GM21576 (cell line): ENCODE measurements around the gene DUSP8.
"Not testable (repeated sequence)": the region's sequence is repeated elsewhere in the genome, so short reads cannot be mapped to it uniquely, and the experiment has no call there.

ENCODE experiments used
- ATAC-seq: cut with Tn5 transposase; IDR thresholded peaks from one replicate; pipeline ENCODE4 v1.9.1; 2021; ENCODE audit warnings: mild to moderate bottlenecking, moderate library complexity; ENCODE audit not compliant: unreplicated experiment

Gene DUSP8

DNA sequence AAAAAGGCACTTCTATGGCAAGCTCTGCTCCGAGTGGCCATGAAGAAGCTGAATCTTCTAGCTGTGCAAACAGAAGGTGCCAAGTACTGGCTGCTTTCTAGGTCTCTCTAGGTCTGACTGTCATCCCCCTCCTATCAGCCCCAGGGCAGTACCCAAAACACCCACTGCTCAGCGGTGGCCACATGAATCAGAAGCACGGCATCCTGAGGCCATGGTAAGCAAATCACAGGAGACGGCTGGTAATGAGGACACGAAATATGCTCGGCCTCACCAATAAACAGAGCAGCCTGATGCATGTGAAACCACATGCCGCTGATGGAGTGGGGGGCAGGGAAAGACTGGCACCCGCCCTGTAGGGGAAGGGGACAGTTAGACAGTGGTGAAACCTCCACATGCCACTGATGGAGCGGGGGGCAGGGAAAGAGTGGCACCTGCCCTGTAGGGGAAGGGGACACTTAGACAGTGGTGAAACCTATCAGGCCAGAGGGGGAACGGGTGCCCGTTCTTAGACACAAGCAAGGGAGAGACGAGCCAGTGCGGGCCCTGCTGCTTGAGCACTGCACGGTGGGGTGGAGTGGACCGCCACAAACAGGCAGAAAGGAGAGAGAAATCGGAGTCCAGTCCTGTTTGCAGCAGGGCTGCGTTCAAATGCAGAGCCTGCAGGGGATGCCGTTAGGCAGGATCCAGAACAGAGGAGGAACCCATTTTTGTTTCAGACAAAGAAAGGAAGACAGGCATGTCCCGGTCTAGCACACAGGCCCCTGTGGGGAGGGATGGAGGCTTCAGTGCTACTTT lies 55.6 kb downstream of the DUSP8 start:
- no peak for ATAC-seq

DNA sequence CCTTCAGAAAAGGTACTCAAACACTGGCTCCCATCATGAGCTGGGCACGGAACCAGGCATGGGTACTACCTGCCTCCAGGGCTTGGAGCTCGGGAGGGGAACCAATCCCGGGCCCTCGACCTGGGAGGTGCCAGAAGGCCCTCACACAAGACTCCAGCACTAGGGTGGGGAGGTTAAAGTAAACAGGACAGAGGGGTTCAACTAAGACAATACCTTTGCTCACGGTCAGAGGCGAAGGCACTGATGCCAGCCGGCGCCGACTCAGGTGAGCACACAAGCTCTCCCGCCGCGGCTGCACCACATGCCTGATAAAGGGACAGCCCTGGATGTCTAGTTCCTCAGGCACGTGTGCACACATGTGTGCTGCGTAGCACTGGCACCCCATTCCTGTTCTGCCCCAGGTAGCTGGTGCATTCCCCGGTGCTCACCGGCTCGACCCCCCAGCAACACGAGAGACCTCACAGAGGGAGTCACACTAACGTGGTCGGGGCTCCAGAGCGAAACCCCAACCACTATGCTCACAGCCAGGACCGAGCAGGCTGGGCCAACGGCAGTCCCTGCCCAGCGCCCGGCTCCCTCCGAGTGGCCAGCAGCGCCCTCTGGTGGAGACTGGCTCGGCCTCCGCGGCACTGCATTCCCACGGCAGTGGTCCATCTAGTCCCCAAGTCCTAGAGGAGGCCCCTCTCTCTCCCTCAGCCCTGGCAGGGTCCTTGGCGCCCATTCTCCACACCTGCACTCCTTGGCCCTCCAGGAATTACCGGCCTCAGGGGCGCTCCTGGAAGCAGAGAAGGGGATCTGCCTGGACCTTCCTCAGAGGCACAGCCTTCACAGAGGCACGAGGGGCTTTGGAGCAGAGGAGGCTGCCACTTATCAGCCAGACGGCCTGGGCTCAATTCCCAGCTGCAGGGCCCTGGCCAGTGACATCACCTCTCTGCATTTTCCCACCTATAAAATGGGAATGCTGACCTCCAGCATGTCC lies 56.7 kb downstream of the DUSP8 start:
- ATAC-seq = peak; percentile 52

DNA sequence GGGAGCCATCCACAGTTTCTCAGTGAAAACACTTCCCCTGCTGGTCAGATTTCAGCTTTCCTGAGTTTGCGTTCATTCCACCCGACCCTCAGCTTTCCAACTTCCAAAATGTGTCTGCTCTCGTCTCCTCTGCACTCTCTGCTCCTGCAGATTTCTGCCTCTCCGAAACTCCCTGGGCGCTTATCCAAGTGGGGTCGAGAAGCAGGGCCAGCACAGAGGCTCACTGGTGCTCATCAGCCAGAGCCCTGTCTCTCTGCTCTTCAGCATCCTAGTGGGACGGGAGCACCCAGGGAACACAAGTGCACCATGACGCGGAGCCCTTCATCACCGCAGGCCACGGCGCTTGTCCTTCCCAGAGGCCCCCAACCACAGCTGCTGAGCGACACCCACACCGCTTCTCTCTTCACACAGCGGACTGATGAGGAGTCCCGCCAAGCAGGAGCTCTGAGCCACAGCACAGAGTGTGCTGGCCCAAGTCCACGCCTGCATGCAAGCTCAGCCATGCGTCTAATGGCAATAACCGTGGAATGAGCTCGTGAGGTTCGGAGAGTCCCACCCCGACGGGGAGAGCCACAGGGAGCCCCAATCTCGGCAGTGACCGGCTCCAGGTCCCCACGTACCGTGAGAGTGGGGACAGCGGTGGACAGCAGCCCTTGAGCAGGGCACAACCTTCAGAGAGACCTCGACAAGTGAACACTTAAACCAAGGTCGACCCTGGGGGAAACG lies 57.6 kb downstream of the DUSP8 start:
- no peak for ATAC-seq

DNA sequence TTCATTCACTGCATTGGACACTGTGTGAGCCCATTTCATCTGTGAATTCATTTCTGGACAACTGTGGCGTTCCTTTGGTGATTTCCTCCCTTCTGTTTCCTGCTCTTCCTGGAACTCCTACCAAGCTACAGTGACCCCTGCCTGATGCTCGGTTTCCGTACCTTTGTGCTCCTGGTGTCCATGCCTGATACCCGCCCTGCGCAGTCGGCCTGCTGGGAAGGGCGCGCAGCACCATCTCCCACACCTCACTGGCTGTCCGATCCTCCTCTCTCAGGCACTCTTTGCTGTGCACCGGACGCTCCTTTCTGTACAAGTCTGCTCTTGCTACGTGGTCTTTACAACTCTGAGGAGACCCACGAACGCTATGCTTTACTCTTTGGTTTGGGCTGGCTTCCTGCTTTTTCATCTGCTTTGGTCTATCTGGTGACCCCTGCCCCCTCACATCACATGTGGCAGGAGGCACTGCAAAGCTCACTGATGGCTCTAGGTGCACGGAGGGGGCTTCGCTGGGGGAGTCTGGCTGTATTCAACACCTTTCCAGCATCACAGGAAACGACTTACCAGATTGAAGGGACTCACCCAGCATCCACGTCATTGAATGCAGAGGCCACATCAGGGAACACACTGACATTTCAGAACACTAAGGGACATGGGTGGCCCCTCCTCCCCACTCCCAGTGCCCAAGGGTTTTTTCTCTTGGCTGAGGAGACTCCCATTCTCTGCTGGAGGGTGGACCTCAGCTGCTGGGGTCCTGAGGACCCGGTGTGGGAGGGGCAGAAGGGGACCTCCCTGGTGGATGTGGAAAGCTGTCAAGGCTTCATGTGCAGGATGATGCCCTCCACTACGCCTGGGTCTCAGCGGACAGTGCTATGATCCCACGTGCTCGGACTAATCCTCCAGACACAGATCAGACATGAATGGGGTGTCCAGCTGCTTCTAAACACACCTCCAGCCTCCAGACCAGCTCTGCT lies 58.5 kb downstream of the DUSP8 start:
- no peak for ATAC-seq

DNA sequence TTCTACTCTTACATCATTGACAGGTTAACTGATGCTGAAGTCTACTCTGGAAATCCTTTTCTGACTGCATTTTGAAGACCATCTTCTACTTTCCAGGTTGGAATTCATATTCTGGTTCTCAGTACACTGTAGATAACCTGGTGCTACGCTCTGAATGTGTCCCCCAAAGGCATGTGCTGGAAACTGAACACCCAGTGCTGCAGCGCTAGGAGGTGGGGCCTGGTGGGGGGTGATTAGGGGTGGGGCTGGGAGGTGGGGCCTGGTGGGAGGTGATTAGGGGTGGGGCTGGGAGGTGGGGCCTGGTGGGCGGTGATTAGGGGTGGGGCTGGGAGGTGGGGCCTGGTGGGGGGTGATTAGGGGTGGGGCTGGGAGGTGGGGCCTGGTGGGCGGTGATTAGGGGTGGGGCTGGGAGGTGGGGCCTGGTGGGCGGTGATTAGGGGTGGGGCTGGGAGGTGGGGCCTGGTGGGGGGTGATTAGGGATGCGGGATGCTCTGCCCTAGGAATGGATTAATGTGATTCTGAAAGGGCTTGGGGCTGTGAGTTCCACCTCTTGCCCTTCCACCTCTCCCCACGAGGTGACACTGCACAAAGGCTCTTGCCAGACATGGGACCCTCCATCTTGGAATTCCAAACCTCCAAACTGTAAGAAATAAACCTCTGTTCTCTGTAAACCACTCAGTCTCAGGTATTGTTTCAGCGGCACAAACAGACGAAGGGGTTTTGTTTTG lies 59.4 kb downstream of the DUSP8 start:
- ATAC-seq = not testable (repeated sequence)

DNA sequence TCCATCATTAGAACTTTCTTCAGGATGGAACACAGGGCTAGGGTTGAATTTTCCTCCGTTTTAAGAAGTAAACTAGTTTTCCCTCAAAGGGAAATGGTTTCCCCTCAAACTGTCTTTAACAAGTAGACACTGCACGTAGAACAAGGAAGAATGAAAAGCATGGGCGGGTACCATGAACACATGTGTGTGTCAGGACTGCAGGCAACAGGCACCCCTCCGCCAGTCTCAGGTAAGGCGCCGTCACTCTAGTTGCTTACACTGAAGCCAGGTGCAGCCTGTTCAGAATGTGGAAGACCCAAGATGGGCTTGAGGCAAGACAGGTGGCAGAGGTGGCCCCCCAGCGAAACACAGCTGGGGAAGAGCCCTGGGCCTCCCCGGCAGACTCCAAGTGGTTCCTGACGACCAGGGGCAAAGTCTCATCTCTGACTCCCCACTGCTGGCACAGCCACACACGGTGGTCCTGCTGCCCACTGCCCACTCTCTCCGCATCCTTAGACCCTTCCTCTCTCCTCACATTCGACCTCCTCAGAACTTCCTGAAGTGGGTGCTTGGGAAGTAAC lies 60.1 kb downstream of the DUSP8 start:
- no peak for ATAC-seq

DNA sequence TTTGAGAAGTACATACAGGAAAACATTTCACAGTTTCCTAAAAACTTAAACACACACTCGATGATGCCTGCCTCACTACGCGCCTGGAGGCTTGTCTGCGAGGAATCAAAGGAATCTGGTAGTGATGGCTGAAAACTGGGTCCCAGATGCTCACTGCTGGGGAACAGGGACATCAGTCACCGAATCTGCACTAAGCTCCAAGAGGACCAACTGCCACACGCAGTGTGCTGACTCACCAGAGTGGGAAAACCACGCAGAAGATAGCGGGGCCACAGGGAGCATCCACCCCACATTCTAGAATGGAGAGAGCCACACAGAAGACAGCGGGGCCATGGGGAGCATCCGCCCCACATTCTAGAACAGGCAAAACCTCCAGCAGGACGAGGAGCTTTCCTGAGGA lies 61.1 kb downstream of the DUSP8 start:
- no peak for ATAC-seq

DNA sequence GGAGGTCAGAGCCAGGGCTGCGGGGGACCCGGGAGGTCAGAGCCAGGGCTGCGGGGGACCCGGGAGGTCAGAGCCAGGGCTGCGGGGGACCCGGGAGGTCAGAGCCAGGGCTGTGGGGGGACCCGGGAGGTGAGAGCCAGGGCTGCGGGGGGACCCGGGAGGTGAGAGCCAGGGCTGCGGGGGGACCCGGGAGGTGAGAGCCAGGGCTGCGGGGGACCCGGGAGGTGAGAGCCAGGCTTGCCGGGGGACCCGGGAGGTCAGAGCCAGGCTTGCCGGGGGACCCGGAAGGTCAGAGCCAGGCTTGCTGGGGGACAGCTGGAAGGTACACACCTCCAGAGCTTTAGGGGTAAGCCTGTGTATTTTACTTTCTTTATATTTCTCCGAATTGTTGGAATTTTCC lies 61.7 kb downstream of the DUSP8 start:
- ATAC-seq = not testable (repeated sequence)

DNA sequence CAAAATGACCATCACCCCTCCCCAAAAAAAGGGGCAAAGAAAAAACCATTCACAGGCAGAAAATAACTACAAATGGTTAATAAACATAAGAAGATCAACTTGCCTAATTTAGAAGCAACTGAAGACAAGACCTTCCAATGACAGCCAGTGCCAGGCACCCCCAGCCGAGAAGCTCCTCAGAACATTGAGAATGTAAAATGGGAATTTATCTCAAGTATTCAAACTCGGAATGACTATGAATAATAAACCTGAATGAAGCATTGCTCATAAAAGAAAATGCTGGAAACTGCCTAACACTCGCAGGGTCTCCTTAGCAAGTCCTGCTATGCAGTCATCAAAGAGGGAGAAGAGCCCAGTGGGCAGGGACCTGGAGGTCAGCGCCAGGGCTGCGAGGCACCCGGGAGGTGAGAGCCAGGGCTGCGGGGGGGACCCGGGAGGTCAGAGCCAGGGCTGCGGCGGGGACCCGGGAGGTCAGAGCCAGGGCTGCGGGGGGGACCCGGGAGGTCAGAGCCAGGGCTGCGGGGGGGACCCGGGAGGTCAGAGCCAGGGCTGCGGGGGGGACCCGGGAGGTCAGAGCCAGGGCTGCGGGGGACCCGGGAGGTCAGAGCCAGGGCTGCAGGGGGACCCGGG lies 62.3 kb downstream of the DUSP8 start:
- ATAC-seq = no peak

DNA sequence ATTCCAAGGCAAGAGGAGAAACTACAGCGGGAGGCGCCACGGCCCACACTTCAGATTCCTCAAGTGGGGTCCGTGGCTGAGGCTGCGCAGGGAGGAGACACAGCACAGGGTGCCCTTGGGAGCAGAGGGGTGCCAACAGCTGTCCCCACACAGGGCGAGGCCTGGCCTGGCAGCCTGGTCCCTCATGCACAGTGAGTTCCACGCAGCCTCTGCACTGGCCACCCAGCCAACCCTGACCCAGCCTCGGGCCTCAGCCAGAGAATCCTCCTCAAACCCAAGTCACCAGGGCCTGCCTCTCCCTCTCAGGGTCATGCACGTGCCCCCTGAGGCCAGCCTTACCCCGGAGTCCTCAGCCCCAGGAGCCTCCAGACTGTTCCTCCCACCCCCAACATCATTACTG lies 63.1 kb downstream of the DUSP8 start:
- ATAC-seq = no peak

DNA sequence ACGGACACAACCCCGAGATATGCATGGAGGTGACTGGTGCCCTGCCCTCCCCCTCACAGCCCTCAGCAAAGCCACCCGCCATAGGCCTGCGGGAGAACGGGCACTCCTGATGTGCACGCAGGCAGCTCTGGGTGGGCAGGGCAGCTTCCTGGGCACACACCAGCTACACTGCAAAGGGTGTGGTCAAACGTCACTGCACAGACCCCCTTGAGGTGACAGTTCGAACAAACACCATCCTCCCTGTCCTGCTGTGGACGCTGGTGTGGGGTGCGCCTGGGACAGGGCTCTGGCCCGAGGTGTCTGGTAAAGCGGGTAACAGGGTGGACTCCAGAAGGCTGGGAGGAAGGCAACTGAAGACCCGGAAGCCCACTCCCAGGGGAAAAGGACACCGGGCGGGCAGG lies 63.6 kb downstream of the DUSP8 start:
- ATAC-seq = no peak

DNA sequence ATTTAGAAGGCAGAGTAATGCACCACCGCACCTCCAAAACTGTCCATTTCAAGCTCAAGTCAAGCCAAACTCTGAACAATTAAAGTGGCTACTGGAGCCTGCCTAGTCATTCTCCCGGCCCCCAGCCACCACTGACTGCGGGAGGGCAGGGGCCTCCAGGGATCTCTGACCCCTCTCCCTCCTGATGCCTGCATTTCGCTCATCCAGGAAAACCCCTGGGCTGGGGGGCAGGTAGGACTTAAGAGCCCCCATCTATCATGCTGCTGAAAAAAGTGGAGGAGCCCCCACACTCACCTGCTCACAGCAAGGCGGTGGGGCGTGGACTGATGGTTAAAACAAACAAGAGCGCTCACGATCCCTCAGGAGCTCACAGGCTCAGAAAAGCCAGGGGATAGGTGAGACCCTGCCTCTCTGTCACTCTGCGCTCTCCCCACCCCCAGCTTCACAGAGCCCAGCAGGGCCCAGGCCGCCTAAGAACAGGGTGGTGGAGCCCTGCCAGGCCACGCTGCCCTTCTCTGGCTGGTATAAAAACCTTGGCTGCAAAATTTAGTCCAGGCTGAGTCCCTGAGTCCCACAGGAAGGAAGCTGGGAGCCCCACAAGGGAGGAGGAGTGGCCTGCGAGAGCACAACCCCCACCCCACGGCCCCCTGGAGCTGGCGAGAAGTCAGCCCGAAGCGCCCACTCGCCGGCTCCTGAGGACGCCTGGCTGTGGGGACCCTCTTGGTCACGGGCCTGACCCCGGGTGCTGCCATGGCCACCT lies 64.5 kb downstream of the DUSP8 start:
- ATAC-seq = no peak

DNA sequence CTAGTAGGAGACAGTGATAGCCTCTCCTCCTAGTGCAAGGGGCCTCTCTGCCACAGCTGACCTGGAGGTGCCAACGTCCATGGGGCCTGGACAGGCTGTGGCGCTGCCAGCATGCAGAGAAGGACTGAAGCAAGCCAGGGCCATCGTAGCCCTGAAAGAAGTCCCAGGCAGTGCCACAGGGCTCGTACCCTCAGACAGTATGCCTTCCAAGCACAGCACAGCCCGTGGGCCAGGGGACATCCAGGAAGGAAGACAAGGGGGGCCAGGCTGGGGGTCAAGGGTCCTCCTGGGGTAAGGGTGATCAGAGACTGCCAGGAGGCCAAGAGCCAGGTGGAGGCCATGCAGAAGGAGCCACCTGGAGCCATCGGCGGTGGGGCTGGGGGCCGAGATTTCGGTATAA lies 65.1 kb downstream of the DUSP8 start:
- no peak for ATAC-seq

DNA sequence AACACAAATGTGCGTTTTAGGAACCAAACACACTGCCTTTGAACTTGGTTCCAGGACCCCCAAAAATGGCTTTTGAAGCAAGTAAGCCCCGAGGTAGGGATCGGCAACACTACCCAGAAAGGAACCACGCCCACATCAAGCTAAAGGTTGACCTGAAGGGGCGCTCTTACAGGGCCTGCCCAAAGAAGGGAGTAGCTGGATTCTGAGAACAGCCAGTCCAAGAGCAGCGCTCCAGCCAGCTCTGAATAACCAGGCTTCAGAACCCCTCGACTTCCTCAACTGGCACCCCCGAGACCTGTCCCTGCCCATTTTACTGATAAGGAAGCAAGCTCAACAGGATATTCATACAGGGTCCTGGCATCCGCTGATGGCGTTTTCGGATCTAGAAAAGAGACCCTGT lies 66.6 kb downstream of the DUSP8 start:
- ATAC-seq = no peak

DNA sequence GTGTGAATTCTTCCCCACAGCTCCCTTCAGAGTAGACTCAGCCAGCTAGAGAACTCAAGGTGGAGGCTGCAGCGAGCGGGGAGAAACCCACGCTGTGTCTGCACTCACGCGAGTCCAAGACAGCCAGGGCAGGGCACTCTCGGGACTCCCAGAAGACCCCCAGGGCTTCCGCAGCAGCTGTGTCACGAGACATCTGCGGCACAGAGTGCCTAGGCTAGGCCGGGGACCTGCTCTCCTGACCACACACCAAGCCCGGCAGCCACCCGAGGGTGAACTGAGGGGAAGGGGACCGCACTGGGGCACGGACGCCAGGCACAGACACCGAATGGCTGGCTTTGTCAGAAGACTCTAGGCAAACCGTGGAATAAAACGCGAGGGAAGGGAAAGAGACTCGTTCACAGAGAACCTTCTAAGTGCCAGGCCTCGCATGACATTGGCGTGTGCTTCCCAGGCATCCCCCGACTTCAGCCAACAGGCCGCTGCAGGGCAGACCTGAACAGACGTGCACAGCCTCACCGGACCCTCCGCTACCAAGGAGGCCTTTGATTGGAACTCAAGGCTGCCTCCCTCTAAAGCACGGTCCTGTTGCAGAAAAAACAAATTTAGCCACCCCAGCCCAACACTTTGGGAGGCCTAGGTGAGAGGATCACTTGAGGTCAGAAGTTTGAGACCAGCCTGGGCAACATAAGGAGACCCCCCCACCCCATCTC lies 67.3 kb downstream of the DUSP8 start:
- ATAC-seq = no peak

DNA sequence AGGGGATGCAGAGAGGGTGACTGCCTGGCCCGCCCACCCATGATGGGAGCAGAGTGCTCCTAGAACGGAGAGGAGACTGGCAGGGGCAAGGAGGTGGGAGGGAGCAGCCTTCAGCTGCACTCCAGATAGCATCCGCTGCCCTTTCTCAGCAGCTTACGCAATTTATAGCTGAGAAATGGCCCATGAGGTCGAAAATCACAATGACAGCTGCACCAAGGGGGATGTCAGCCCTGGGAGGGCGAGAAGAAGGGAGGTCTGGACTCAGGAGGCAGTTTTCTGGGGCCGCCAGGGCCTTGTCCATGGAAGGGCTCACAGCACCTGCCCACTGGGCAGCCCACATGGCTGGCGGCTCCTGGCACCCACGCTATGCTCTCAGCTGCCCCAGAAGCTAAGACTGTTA lies 67.9 kb downstream of the DUSP8 start:
- no peak for ATAC-seq
